GM19467 (cell line): ENCODE measurements around the gene ITGA4.
"Not testable (repeated sequence)": the region's sequence is repeated elsewhere in the genome, so short reads cannot be mapped to it uniquely, and the experiment has no call there.

ENCODE experiments used
- ATAC-seq: cut with Tn5 transposase; IDR thresholded peaks from one replicate; pipeline ENCODE4 v1.9.1; 2021; ENCODE audit warnings: mild to moderate bottlenecking, moderate library complexity; ENCODE audit not compliant: unreplicated experiment

The ITGA4 gene

GRCh38 chr2:181457121-181457740 is at the start of gene ITGA4:
Gene ITGA4, plus strand, starts transcription at chr2:181457386. Its CDS starts 269 bp downstream, at chr2:181457655.
- peak; percentile 78 for ATAC-seq

- no peak for ATAC-seq
These were observed 48.3 kb upstream of the ITGA4 start for GRCh38 chr2:181408861-181409260.

GRCh38 chr2:181411105-181411849 is 45.9 kb upstream of the ITGA4 start:
- ATAC-seq = peak; percentile 96

- ATAC-seq = no peak
These were observed 37.9 kb upstream of the ITGA4 start for GRCh38 chr2:181419129-181419855.

GRCh38 chr2:181420259-181421130 is 36.7 kb upstream of the ITGA4 start:
- no peak for ATAC-seq

GRCh38 chr2:181421131-181421458 is 36.1 kb upstream of the ITGA4 start:
- ATAC-seq = no peak

GRCh38 chr2:181421464-181421863 is 35.7 kb upstream of the ITGA4 start:
- no peak for ATAC-seq

- no peak for ATAC-seq
These were observed 30.5 kb upstream of the ITGA4 start for GRCh38 chr2:181426672-181427071.

- ATAC-seq = no peak
These were observed 26.6 kb upstream of the ITGA4 start for GRCh38 chr2:181430406-181431118.

- no peak for ATAC-seq
These were observed 25.5 kb upstream of the ITGA4 start for GRCh38 chr2:181431674-181432073.

GRCh38 chr2:181438261-181438660 is 18.9 kb upstream of the ITGA4 start:
- no peak for ATAC-seq

- ATAC-seq = no peak
These were observed 16.8 kb upstream of the ITGA4 start for GRCh38 chr2:181440344-181440743.

- no peak for ATAC-seq
These were observed 16.3 kb upstream of the ITGA4 start for GRCh38 chr2:181440919-181441318.

GRCh38 chr2:181441670-181442069 is 15.5 kb upstream of the ITGA4 start:
- ATAC-seq = no peak

- ATAC-seq = no peak
These were observed 12.5 kb upstream of the ITGA4 start for GRCh38 chr2:181444654-181445053.

GRCh38 chr2:181446985-181447384 is 10.2 kb upstream of the ITGA4 start:
- no peak for ATAC-seq

GRCh38 chr2:181449278-181449677 is 7.9 kb upstream of the ITGA4 start:
- not testable (repeated sequence) for ATAC-seq

GRCh38 chr2:181454686-181455450 is 2.3 kb upstream of the ITGA4 start:
- no peak for ATAC-seq

GRCh38 chr2:181456660-181457120 is 496 bp upstream of the ITGA4 start:
- ATAC-seq = peak; percentile 74
